NCI-H82 treated with DMSO at 0.1 percent for 48 hours (cell line): ENCODE results near the gene RAD52.

Experiments
- DNase-seq: peaks from one replicate; lab custom pipeline; 2025; ENCODE audit not compliant: unreplicated experiment; lab: John Stamatoyannopoulos, UW

The RAD52 gene

DNA sequence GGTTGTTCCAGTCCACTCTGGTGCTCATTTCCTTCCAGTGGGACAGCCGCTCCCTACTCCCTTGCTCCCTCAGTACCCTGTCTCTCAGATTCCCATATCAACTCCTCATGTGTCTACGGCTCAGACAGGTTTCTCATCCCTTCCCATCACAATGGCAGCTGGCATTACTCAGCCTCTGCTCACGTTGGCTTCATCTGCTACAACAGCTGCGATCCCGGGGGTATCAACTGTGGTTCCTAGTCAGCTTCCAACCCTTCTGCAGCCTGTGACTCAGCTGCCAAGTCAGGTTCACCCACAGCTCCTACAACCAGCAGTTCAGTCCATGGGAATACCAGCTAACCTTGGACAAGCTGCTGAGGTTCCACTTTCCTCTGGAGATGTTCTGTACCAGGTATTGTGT lies 69.9 kb downstream of the RAD52 start:
- DNase-seq: no peak

DNA sequence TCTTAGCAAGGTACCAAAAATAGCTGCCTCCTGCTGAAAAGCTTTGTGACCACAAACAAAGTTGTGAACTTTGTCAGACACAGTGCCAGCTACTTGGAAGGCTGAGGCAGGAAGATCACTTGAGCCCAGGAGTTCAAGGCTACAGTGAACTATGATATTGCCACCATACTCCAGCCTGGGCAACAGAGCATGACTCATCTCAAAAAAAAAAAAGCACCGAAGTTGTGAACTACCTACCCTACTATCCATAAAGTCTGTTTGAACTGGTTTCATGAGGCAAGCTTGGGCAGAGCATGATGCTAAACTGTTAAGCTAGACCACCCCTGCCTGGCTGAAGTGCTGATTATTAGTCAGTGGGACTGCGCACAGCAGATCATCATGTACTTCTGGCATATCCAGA lies 75.5 kb downstream of the RAD52 start:
- no peak for DNase-seq

DNA sequence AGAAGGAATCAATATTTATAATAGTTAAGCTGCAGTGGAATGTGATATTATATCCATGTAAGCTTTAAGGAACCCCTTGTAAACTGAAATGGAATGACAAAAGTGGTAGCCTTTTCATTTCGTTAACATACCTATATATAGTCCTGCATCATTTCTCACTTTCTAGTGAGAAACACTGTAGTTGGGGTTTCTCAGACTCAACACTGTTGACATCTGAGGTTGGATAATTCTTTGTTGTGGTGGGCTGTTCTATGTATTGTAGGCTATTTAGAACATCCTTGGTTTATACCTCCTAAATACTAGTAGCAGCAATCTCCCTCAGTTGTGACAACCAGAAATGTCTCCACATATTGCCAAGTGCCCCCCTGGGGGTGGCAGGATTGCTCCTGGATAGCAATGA lies 79.1 kb downstream of the RAD52 start:
- no peak for DNase-seq

DNA sequence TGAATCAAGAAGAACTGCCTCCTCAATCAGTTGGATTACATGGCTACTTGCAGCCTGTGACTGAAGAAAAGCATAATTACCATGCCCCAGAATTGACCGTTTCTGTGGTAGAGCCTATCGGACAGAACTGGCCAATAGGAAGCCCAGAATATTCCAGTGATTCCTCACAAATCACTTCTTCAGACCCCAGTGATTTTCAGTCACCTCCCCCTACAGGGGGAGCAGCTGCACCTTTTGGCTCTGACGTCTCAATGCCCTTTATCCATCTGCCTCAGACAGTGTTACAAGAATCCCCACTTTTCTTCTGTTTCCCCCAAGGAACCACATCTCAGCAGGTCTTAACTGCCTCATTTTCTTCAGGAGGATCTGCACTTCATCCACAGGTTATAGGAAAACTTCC lies 80.8 kb downstream of the RAD52 start:
- DNase-seq: no peak

DNA sequence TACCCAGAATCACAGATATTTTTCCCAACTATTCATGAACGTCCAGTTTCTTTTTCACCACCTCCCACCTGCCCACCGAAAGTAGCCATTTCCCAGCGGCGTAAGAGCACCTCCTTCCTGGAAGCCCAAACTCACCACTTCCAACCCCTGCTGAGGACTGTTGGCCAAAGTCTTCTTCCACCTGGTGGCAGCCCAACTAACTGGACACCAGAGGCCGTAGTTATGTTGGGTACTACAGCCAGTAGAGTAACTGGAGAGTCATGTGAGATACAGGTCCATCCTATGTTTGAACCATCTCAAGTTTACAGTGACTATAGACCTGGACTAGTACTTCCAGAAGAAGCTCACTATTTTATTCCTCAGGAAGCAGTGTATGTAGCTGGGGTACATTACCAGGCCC lies 81.6 kb downstream of the RAD52 start:
- no peak for DNase-seq

DNA sequence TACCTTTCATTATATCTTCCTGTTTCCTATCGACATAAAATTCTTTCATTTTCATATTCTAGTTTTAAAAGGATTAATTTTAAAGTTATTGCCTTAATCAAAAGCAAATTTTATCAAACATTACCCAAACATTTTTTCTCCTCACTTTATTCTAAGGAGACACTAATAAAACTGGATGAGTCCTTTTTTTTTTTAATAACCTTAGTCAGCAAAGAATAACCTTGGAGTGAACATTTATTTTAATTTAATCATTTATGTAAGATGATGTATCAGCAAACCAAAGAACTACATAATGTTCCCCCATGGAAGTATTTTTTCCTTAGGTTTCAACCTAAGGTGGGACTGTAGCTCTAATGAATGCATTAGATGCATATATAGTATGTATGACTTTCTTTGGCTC lies 83.9 kb downstream of the RAD52 start:
- no peak for DNase-seq

DNA sequence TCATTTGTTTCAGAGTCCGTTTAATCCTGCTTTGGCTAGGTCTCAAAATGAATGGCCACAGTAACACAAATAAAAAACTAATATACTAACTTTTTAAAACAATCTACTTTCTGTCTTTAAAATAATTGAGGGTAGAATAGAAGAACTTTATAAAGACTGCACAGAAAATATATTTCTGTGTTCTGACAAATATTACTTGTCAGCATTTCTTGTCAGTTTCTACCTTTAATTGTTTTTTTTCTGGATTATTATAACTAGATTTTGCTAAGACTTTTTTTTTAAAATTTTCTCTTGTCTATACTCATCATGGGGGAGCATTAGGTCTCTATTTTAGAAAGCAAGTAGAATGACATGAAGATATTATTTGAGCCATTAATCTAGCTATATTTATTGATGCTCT lies 86.2 kb downstream of the RAD52 start:
- no peak for DNase-seq

DNA sequence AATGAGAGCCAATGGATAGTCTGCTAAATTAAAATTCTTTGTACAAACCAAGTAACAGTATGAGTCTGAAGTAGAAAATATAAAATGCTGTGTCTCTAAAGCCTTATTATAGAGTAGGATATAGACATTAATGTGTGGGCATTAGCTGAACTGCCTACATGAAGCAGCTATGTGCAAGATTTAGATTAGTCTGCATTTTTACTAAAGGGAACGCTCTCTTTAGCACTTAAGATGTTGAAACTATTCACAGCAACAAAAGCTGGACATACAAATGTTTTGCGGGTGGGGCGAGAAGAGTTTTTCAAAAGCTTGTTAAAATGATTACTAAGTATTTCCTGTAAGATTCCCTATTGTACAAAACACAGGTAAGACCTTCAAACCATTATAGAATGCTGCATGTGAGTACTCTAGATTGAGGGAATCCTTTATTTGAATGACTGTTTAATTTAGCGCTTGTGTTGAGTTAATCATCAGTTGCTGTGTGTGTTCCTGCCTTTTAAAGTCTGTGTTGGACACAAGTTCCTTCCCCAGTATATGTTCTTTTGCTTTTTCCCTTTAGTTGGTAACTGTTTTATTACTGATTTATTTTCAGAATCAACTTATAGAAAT lies 87.1 kb downstream of the RAD52 start:
- DNase-seq: no peak
